NCI-H2227 (cell line): ENCODE results near the gene NPY4R2.
"Not testable (repeated sequence)": the region's sequence is repeated elsewhere in the genome, so short reads cannot be mapped to it uniquely, and the experiment has no call there.

Source experiments
- DNase-seq: peaks from one replicate; lab custom pipeline; 2025; ENCODE audit not compliant: unreplicated experiment; lab: John Stamatoyannopoulos, UW

NPY4R2 gene

DNA sequence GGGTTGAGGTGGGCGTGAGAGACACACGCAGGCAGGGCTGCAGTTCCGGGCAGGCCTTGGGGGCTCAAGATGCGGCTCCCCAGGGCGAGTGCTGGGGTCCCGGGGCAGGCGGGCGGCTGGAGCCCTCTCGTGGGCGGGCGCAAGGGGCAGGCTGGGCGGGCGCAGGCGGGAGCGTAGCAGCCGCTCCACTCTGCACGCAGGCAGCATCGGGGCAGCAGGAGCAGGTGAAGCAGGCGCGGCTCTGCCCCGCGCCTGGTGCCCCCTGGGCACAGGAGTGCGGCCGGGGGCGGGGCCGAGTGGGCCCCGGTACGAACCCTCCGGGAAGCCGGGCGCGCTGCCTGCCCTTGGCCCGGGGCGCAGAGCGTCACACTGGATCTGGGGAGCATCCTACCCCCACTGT lies at the start of gene NPY4R2:
Gene NPY4R2 (plus strand): TSS at position 188 of the 400 bp plus-strand sequence. CDS start 3,326 bp downstream, outside the sequence.
- not testable (repeated sequence) for DNase-seq

DNA sequence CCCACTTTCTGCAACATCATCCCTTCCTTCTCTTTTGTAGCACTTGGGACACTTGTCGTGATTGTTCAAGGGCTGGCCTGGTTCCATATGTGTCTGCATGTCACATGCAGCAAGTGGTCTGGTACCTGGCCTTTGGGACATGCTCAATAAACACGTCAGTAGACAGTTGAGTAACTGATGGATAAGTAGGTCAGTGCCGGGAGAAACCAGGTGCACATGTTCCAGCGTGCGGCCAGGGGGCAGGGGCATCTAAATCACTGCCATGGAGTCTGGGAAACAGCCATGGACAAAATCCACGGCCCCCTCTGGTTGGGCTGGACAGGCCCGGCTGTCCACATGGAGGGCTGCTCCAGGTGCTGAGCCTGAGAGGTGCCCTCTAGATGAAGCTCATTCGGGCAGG lies 47.6 kb upstream of the NPY4R2 start:
- not testable (repeated sequence) for DNase-seq

GRCh38 chr10:47871485-47872180 lies 46.8 kb upstream of the NPY4R2 start:
- not testable (repeated sequence) for DNase-seq

GRCh38 chr10:47872236-47872635 lies 46.2 kb upstream of the NPY4R2 start:
- DNase-seq = not testable (repeated sequence)

DNA sequence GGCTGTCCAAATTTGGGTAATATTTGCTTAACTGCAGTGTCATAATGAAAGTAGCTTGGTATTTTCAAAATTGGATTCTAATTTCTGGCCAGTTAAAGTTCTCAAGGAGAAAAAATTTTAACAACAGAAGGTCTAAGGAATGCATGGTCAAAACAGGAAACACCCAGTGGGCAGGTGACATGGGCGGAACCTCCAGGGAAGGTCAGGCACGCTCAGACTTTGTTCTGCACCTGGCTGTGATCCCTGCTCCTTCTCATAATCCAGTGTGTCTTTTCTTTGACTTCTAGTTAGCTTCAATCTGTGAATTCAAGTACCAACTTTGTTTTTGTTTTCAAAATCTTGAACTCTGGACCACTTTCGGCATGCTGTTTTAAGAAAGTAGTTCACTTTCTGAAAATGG lies 34.2 kb upstream of the NPY4R2 start:
- not testable (repeated sequence) for DNase-seq

GRCh38 chr10:47884934-47885333 lies 33.5 kb upstream of the NPY4R2 start:
- DNase-seq = not testable (repeated sequence)

DNA sequence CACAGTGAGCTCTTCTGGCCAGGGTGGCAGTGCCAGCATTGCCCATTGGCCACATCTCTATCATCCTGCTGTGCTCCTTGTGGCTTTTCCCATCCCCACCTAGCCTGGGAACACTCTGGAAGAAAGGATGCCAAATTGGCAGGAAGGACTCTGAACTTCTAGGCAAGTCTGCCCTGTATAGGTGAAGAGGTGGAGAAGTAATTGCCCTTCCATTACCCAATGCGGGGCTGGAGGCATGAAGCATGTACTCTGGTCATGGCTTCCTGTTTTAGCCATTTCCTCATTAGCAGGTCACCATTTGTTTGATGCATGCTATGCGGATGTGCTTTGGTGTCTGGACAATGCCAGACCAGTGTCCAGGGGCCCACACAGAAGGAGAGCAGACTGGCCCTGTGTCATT lies 32.1 kb upstream of the NPY4R2 start:
- DNase-seq = not testable (repeated sequence)

DNA sequence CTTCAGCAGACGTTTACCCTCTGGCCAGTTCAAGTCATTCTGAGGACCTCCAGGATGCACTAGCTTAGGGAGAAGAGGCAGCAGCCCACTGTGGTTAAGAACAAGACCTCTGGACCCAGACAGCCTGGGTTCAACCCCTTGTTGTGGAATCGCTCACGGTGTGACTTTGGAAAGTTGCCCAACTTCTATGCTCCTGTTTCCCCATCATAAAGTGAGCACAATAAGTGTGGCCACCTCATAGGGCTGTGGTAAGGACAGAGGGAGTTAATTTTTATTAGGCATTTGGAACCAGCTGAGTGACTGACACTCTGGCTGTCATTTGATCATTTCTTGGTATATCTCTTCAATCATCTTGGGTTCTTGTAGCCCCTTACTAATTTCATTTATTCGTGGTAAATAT lies 31.6 kb upstream of the NPY4R2 start:
- DNase-seq = not testable (repeated sequence)

DNA sequence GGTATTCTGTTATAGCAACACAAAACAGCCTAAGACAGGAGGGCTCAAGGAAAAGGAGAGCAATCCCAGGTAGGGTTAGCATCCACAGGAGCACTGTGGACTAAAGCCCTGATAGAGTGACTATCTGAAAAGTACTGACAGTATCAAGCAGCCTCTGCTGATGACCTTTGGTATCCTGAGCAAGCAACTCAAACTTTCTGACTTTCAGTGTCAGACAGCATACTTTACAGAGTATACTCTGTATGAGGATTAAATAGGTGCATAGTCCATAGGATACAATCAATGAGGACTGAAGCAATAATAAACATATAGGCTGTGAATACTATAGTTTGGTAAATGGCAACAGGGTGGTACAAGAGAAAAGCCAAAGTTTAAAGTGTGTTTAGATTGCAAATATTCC lies 27.7 kb upstream of the NPY4R2 start:
- DNase-seq = not testable (repeated sequence)

- DNase-seq = not testable (repeated sequence)
These were observed 25.8 kb upstream of the NPY4R2 start for GRCh38 chr10:47892494-47893261.

DNA sequence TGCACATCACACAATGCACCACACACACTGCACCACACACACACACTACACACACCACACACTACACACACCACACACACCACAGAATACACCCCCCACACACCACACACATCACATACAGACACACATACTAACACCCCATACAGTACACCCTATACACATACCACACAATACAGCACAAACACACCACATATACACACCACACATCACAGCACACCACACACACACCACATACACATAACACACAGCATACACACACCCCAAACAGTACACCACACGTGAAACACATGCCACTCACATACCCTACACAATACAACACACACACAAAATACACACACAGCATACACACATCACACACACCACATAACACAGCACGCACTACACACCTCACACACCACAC lies 23.9 kb upstream of the NPY4R2 start:
- DNase-seq = not testable (repeated sequence)

DNA sequence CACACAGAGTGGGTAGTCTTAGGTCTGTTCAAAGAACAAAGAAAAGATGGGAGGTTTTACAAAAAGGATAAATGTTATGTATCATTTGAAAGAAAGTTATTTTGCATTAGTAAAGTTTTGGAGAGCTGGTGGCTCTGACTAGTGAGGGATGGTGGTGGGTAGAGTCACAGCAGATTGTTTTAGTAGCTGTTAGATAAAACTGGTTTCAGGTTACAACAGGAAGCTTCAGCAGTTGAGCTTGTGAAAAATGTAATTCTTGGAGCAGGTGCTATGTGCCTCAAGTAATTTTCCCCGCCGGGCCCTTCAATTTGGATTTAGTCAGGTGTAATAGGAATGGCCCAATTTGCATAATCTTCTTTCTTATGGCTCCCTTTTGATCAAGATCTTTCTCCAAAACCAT lies 20.6 kb upstream of the NPY4R2 start:
- not testable (repeated sequence) for DNase-seq

- not testable (repeated sequence) for DNase-seq
These were observed 9.1 kb upstream of the NPY4R2 start for GRCh38 chr10:47909333-47909732.

GRCh38 chr10:47910486-47910885 lies 8.0 kb upstream of the NPY4R2 start:
- DNase-seq = not testable (repeated sequence)

- DNase-seq = not testable (repeated sequence)
These were observed 4.4 kb upstream of the NPY4R2 start for GRCh38 chr10:47914052-47914451.

DNA sequence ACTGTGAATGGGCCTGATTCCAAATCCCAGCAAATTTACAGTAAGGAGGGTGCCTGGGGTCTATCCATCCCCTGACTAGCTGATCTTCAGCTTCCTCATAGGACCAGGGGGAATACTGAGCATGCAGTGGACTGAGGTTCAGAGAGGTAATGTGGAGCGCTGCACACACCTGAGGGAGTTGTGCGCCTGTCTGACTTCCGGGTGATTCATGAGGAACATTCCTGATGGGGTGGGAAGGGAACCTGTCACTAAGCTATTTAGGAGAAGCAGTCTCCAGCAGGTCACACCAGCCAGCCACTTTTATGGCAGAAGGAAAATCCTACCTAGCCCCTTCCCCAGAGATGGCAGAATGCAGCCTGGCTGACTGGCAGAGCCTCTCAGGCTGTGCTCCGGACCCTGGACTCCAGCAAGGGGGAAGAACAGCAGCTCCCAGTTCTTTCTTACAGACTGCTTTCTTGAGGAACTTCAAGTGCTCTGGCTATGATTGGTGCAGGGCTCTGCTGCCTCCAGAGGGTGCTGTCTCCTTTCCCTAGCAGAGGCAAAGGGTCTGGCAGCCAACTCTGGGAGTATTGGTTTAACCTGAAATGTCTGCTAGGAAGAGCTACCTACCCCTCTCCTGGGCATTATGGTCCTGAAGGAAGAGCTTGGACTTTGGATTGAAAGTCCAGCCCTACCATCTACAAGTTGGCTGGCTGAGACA lies 2.5 kb upstream of the NPY4R2 start:
- not testable (repeated sequence) for DNase-seq

GRCh38 chr10:47920610-47921009 lies 2.1 kb downstream of the NPY4R2 start:
- DNase-seq = not testable (repeated sequence)

DNA sequence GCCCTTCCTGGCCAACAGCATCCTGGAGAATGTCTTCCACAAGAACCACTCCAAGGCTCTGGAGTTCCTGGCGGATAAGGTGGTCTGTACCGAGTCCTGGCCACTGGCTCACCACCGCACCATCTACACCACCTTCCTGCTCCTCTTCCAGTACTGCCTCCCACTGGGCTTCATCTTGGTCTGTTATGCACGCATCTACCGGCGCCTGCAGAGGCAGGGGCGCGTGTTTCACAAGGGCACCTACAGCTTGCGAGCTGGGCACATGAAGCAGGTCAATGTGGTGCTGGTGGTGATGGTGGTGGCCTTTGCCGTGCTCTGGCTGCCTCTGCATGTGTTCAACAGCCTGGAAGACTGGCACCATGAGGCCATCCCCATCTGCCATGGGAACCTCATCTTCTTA lies 4.0 kb downstream of the NPY4R2 start:
- DNase-seq = not testable (repeated sequence)

GRCh38 chr10:47924628-47925027 lies 6.2 kb downstream of the NPY4R2 start:
- not testable (repeated sequence) for DNase-seq

- DNase-seq = not testable (repeated sequence)
These were observed 8.9 kb downstream of the NPY4R2 start for GRCh38 chr10:47927147-47927916.

GRCh38 chr10:47928225-47928624 lies 9.8 kb downstream of the NPY4R2 start:
- DNase-seq = not testable (repeated sequence)
